ENCODE results near the gene CHST7. TPM values are rescaled to one million over a fixed set of nuclear protein-coding genes. Genes with fewer than 3 reads are reported as not detected.

Gene CHST7
- total and polyA plus RNA-seq, 2 donors (not counting 1 experiment from before 2014, with no cell fraction given) = 1.3 to 2.6 TPM

GRCh38 chrX:46647251-46647650, 73.7 kb downstream of the CHST7 start:
- ChIA-PET POLR2A (no interaction called here), CTCF (interaction anchor here (0.8 to 1.3 kb wide), 2 partner anchors 22 to 149 kb away, joined by 3 read pairs; no protein-coding TSS in a partner anchor)
- WGBS (ENCODE audit: insufficient coverage) = 97% methylated on average over 3 of the region's 5 CpGs
- H2AFZ ChIP-seq (ENCODE audit: insufficient read depth, low read depth, low read length, poor library complexity, severe bottlenecking) = no peak overlapping the region
- DNase-seq = no peak
- no peak overlapping the region for H3K27ac ChIP-seq (ENCODE audit: low read length in 2 of 2)
- no peaks in the 10 kb centered on the region for H3K79me2 ChIP-seq (ENCODE audit: control insufficient read depth, insufficient read depth, low read length)
- H3K27ac Mint-ChIP-seq = no peak overlapping the region
- intact Hi-C loops (cut with micrococcal nuclease) = no loop called here
- H3K4me3 ChIP-seq (ENCODE audit: control extremely low read depth in 1 of 5, extremely low read depth in 1 of 5, insufficient read depth in 1 of 5, low read depth in 2 of 5, low read length in 4 of 5) = no peak overlapping the region
- H3K27me3 Mint-ChIP-seq = no peaks in the 10 kb centered on the region
- H3K9ac ChIP-seq (ENCODE audit: low read length) = no peak overlapping the region
- H4K20me1 ChIP-seq (ENCODE audit: control insufficient read depth, insufficient read depth, low read length, poor library complexity, severe bottlenecking) = no peaks in the 10 kb centered on the region
- no peak overlapping the region for H3K4me2 ChIP-seq (replicated peaks; ENCODE audit: low read depth, low read length, poor library complexity, severe bottlenecking)
- no peaks in the 10 kb centered on the region for H3K9me3 Mint-ChIP-seq (ENCODE audit: insufficient read depth)
- no peaks in the 10 kb centered on the region for H3K9me3 ChIP-seq (ENCODE audit: control extremely low read depth in 1 of 3, control insufficient read depth in 2 of 3, insufficient read depth in 1 of 3, low read length in 2 of 3)
- H3K4me1 ChIP-seq (ENCODE audit: control insufficient read depth in 2 of 2, insufficient read depth in 2 of 2, low read length in 2 of 2) = peaks cover 35 to 38% of the 10 kb centered on the region in 2 donors
- ATAC-seq (ENCODE audit: low read depth) = no peak
- H3K4me1 Mint-ChIP-seq = peaks cover 51% of the 10 kb centered on the region
- no peaks in the 10 kb centered on the region for H3K27me3 ChIP-seq (replicated peaks in 1 of 4; ENCODE audit: control extremely low read depth in 1 of 4, control insufficient read depth in 3 of 4, insufficient read depth in 4 of 4, low read length in 3 of 4)
- H3K36me3 ChIP-seq (replicated peaks in 1 of 2; ENCODE audit: control extremely low read depth in 1 of 2, control insufficient read depth in 1 of 2, extremely low read depth in 1 of 2, insufficient read depth in 2 of 2, low read length in 1 of 2) = peaks cover 0 to 34% of the 10 kb centered on the region in 2 experiments
- H3K4me3 Mint-ChIP-seq = no peak overlapping the region
- no peak for TF ChIP-seq EZH2 (IDR thresholded peaks at IDR 0.05; ENCODE audit: borderline replicate concordance, insufficient read depth, low read depth, low read length, poor library complexity, severe bottlenecking)

Small RNA genes within 50 kb of the gene (small RNA-seq; reads per million reads assigned to genes)
- gene RF00017 (ENCODE audit: insufficient read length, low read depth, low replicate concordance) = not detected

Other genes with a start within 250 kb of the CHST7 start
- gene ZNF674, start 28.3 kb upstream of the CHST7 start, total RNA-seq = 2.3 and 3.3 TPM in 2 replicates
- 0.84 and 0.97 TPM in 2 replicates for gene ZNF674, start 28.3 kb upstream of the CHST7 start, polyA plus RNA-seq
- gene SLC9A7, start 185.4 kb downstream of the CHST7 start, total RNA-seq = 51.1 and 53.2 TPM in 2 replicates
- gene SLC9A7, start 185.4 kb downstream of the CHST7 start, polyA plus RNA-seq = 24.9 and 36.1 TPM in 2 replicates